ENCODE data around the gene CIDEC.
A peak's percentile ranks its signal among the peaks of the same experiment; 100 is the strongest.

CIDEC gene

GRCh38 chr3:9841015-9841414 lies 39.0 kb downstream of the CIDEC start:
- TF ChIP-seq CTCF (conservative IDR thresholded peaks at IDR 0.05; ENCODE audit: low read length): no peak
- TF ChIP-seq EZH2phosphoT487 (IDR thresholded peaks at IDR 0.05; ENCODE audit: borderline replicate concordance): no peak
- Histone ChIP-seq H3F3A (ENCODE audit: low read depth) (no peaks in the 10 kb centered on the region), H3K4me1 (ENCODE audit: insufficient read depth, low read length, poor library complexity, severe bottlenecking) (peaks cover 24% of the 10 kb centered on the region), H3K27me3 (ENCODE audit: insufficient read depth, low read length, poor library complexity, severe bottlenecking) (no peaks in the 10 kb centered on the region), H3K36me3 (ENCODE audit: insufficient read depth, low read length) (peaks cover 2% of the 10 kb centered on the region; the same call in 1 of the 2 replicates), H3K79me2 (ENCODE audit: insufficient read depth, low read length) (peaks cover 10% of the 10 kb centered on the region; the same call in 1 of the 2 replicates), H3K4me3 (ENCODE audit: low read length, poor library complexity, severe bottlenecking) (no peak overlapping the region), H3K9me2 (replicated peaks; ENCODE audit: low read depth, low read length) (no peaks in the 10 kb centered on the region), H3K4me2 (ENCODE audit: low read depth, low read length, poor library complexity, severe bottlenecking) (no peak overlapping the region), H4K20me1 (ENCODE audit: insufficient read depth, low read length, poor library complexity, severe bottlenecking) (no peaks in the 10 kb centered on the region), H2AFZ (ENCODE audit: low read length) (no peak overlapping the region), H3K9ac (ENCODE audit: low read depth, low read length, poor library complexity, severe bottlenecking) (no peak overlapping the region), H3K9me3 (ENCODE audit: insufficient read depth, low read depth, low read length) (no peaks in the 10 kb centered on the region)

- H3K36me3 ChIP-seq (ENCODE audit: insufficient read depth, low read length): peaks cover 23% of the 10 kb centered on the region; the same call in 1 of the 2 replicates
- H3F3A ChIP-seq (ENCODE audit: low read depth): no peaks in the 10 kb centered on the region
- no peaks in the 10 kb centered on the region for H3K27me3 ChIP-seq (ENCODE audit: insufficient read depth, low read length, poor library complexity, severe bottlenecking)
- H3K9me2 ChIP-seq (replicated peaks; ENCODE audit: low read depth, low read length): no peaks in the 10 kb centered on the region
- H3K9me3 ChIP-seq (ENCODE audit: insufficient read depth, low read depth, low read length): no peaks in the 10 kb centered on the region
- peak overlapping the region; percentile 9 for H3K4me3 ChIP-seq (ENCODE audit: low read length, poor library complexity, severe bottlenecking)
- peak overlapping the region; percentile 16 for H3K9ac ChIP-seq (ENCODE audit: low read depth, low read length, poor library complexity, severe bottlenecking)
- peaks cover 10% of the 10 kb centered on the region; the same call in 1 of the 2 replicates for H3K79me2 ChIP-seq (ENCODE audit: insufficient read depth, low read length)
- H3K4me2 ChIP-seq (ENCODE audit: low read depth, low read length, poor library complexity, severe bottlenecking): peak overlapping the region; percentile 41
- H3K4me1 ChIP-seq (ENCODE audit: insufficient read depth, low read length, poor library complexity, severe bottlenecking): peaks cover 19% of the 10 kb centered on the region
- no peak overlapping the region for H2AFZ ChIP-seq (ENCODE audit: low read length)
- no peaks in the 10 kb centered on the region for H4K20me1 ChIP-seq (ENCODE audit: insufficient read depth, low read length, poor library complexity, severe bottlenecking)
- TF ChIP-seq CTCF (conservative IDR thresholded peaks at IDR 0.05; ENCODE audit: low read length) (no peak), EZH2phosphoT487 (IDR thresholded peaks at IDR 0.05; ENCODE audit: borderline replicate concordance) (no peak)
Observed at GRCh38 chr3:9838856-9839255, 41.2 kb downstream of the CIDEC start.

DNA sequence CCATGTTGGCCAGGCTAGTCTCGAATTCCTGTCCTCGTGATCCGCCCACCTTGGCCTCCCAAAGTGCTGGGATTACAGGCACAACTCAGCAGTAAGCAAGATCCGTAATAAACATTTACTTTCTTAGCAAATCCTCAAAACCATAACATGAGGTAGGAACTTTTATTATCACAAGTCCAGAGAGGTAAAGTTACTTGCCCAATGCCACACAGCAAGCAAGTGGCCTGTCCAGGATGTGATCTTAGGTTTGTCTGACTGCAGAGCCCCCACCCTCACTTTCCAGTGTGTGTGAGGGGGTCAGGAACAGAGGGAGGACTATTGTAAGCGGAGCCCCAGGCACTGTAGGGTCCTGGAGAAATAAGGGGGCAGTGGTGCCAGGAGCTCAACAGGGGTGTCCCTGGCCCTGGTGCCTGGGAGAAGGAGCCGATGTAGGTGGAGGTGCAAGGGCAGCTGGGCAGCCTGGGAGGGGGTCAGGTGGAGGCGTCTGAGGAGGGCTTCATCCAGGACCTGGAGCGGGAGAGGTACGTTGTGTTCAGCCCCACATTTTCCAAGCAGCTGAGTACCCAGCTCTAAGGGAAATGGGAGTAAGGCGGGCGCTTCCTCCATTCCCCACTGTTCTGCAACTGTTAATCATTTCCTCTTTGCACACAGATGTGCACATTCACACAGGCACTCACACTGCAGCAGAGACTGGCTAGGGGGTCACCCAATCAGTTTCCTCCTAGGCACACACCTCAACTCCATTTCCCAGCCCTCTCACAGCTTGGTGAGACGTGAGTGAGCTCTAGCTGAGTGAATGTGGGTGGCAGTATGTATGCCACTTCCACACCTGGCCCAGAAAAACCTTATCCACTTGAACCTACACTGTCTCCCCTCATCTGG lies 42.1 kb downstream of the CIDEC start:
- H3K4me3 ChIP-seq (ENCODE audit: low read length, poor library complexity, severe bottlenecking): peak overlapping the region; percentile 9
- H3K27me3 ChIP-seq (ENCODE audit: insufficient read depth, low read length, poor library complexity, severe bottlenecking): no peaks in the 10 kb centered on the region
- peaks cover 2% of the 10 kb centered on the region; the same call in 1 of the 2 replicates for H3K79me2 ChIP-seq (ENCODE audit: insufficient read depth, low read length)
- peaks cover 19% of the 10 kb centered on the region for H3K4me1 ChIP-seq (ENCODE audit: insufficient read depth, low read length, poor library complexity, severe bottlenecking)
- no peaks in the 10 kb centered on the region for H3K9me2 ChIP-seq (replicated peaks; ENCODE audit: low read depth, low read length)
- peak overlapping the region; percentile 41 for H3K4me2 ChIP-seq (ENCODE audit: low read depth, low read length, poor library complexity, severe bottlenecking)
- H2AFZ ChIP-seq (ENCODE audit: low read length): no peak overlapping the region
- no peak for TF ChIP-seq EZH2phosphoT487 (IDR thresholded peaks at IDR 0.05; ENCODE audit: borderline replicate concordance)
- no peaks in the 10 kb centered on the region for H3K9me3 ChIP-seq (ENCODE audit: insufficient read depth, low read depth, low read length)
- peak overlapping the region; percentile 16 for H3K9ac ChIP-seq (ENCODE audit: low read depth, low read length, poor library complexity, severe bottlenecking)
- H3K36me3 ChIP-seq (ENCODE audit: insufficient read depth, low read length): peaks cover 30% of the 10 kb centered on the region; the same call in 1 of the 2 replicates
- H4K20me1 ChIP-seq (ENCODE audit: insufficient read depth, low read length, poor library complexity, severe bottlenecking): no peaks in the 10 kb centered on the region
- no peaks in the 10 kb centered on the region for H3F3A ChIP-seq (ENCODE audit: low read depth)

Measured in Loucy (cell line).